Epithelial cell of umbilical artery (primary cell): Measurements from ENCODE around the gene GRIN2A. TPM values are rescaled to one million over a fixed set of nuclear protein-coding genes. Genes with fewer than 3 reads are reported as not detected.

Source experiments
- total RNA-seq: library from RNA; depleted of rRNA; stranded (reverse); fragments of >200 nt; gene quantifications from 2 replicates; pipeline ENCODE4 v1.2.3, GENCODE V29; 2014

The GRIN2A gene
- not detected in 2 replicates for total RNA-seq

DNA sequence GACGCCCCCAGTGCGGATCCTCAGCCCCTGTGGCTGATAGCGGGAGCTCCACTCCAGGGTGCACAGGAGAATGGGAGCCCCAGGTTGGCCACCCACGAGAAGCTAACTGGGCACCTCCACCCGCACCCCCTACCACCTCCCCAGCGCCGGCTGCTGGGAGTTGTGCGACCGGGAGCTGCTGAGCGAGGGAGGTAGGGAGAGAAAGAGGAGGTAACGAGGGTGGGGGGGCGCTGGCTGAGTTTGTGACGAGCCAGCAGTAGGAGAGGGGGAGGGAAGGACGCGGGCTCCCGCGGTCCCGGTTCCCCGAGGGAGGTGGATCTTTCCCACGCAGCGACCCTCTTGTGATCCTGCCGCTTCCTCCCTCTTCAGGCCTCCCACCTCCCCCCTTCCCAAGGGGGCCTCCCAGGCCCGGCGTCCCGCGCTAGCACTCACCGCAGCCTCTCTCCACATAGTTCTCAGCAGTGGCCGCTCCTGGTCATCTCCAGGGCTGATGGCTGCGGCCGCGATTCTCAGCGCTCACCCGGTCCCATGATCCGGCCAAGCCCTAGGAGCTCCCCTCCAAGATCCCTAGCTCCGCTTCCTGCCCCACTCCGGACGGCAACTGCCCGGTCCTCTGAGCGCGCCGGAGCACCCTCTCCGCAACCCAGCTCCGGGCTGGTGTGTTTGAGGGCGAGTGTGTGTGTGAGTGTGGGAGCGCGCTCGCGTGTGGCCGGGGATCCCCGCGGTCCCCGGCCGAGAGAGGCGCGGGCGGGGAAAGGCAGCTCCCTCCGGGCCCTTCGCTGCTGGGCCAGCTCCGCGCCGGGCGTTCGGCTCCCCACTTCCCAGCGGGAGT is at the start of gene GRIN2A:
GRIN2A (minus strand) TSS at position 207 of the 832 bp plus-strand sequence. CDS start 2,017 bp downstream, outside the sequence.

Other genes starting within 250 kb of the GRIN2A start
- 11.0 and 15.7 TPM in 2 replicates for gene ATF7IP2, start 203.6 kb upstream of the GRIN2A start, total RNA-seq